Erythroblast (primary cell): ENCODE data around the gene ALS2.

Experiments
- DNase-seq, 2 experiments: peaks; one replicate each; lab custom pipeline; 2025; lab: John Stamatoyannopoulos, UW
- GATA1 ChIP-seq: IDR thresholded peaks from 2 replicates; pipeline ENCODE4 v1.6.1; 2011; ENCODE audit warnings: low read depth, mild to moderate bottlenecking, control low read depth, low read length, moderate library complexity
- POLR2A ChIP-seq: IDR thresholded peaks from 2 replicates; pipeline ENCODE4 v1.6.1; 2011; ENCODE audit warnings: mild to moderate bottlenecking, low read length

The ALS2 gene

GRCh38 chr2:201656740-201657139, 124.0 kb downstream of the ALS2 start:
- DNase-seq: no peak
- TF ChIP-seq POLR2A (no peak), GATA1 (no peak)

- no peak for TF ChIP-seq POLR2A
- TF ChIP-seq GATA1: no peak
- no peak for DNase-seq
Observed at GRCh38 chr2:201656102-201656501, 124.6 kb downstream of the ALS2 start.

- no peak for DNase-seq
- TF ChIP-seq POLR2A: no peak
- TF ChIP-seq GATA1: no peak
Observed at GRCh38 chr2:201654616-201655384, 125.9 kb downstream of the ALS2 start.

- no peak for TF ChIP-seq GATA1
- TF ChIP-seq POLR2A: no peak
- no peak for DNase-seq
Observed at GRCh38 chr2:201653221-201653620, 127.5 kb downstream of the ALS2 start.
